K562 (cell line): ENCODE measurements around the gene TRMT112. TPM values are rescaled to one million over a fixed set of nuclear protein-coding genes. Genes with fewer than 3 reads are reported as not detected.

ENCODE experiments used
- BRD4 ChIP-seq: fragments of 200-600 bp; sonication (generic); IDR thresholded peaks from 2 replicates; pipeline ENCODE4 v1.6.1; 2017; ENCODE audit warnings: inconsistent platforms
- ELF4 ChIP-seq: fragments of 450-650 bp; formaldehyde crosslinking; IDR thresholded peaks from 2 replicates; pipeline ENCODE4 v1.4.0; 2022; ENCODE audit warnings: missing genetic modification characterization
- FOSL1 ChIP-seq: fragments of 200-800 bp; sonication (Bioruptor generic); conservative IDR thresholded peaks from 2 replicates; pipeline ENCODE4 v1.6.1; 2016; ENCODE audit warnings: missing genetic modification characterization, missing compliant biosample characterization
- GABPB1 ChIP-seq: sonication (generic); formaldehyde crosslinking; IDR thresholded peaks from 2 replicates; pipeline ENCODE4 v1.8.0; 2022; ENCODE audit warnings: mild to moderate bottlenecking, missing genetic modification reagents
- HMGXB4 ChIP-seq: sonication (generic); formaldehyde crosslinking; IDR thresholded peaks from 2 replicates; pipeline ENCODE4 v1.8.1; 2023; ENCODE audit warnings: mild to moderate bottlenecking, missing genetic modification reagents
- NCOR1 ChIP-seq: fragments of 450-650 bp; IDR thresholded peaks from 2 replicates; pipeline ENCODE4 v1.6.1; 2016; ENCODE audit warnings: mild to moderate bottlenecking, moderate library complexity
- NFRKB ChIP-seq: fragments of 450-650 bp; IDR thresholded peaks from 2 replicates; pipeline ENCODE4 v1.6.1; 2016; ENCODE audit warnings: low read depth
- NKRF ChIP-seq: fragments of 450-650 bp; IDR thresholded peaks from 2 replicates; pipeline ENCODE4 v1.6.1; 2016; ENCODE audit warnings: borderline replicate concordance
- PTBP1 ChIP-seq: fragments of 200-400 bp; formaldehyde crosslinking; IDR thresholded peaks from 2 replicates; pipeline ENCODE4 v1.6.1; 2017; ENCODE audit warnings: low read depth, low read length
- RCOR1 ChIP-seq, 2 experiments: IDR thresholded peaks; 2 replicates each; pipeline ENCODE4 v1.6.1; 2012; ENCODE audit warnings: low read depth in 2 of 2, low read length in 2 of 2, borderline replicate concordance in 1 of 2, improper control_type of control experiment in 1 of 2
- SMARCA5 ChIP-seq: fragments of 450-650 bp; IDR thresholded peaks from 2 replicates; pipeline ENCODE4 v1.6.1; 2016
- TAF1 ChIP-seq: IDR thresholded peaks from 2 replicates; pipeline ENCODE4 v1.6.1; 2011; ENCODE audit warnings: mild to moderate bottlenecking, low read length, moderate library complexity; ENCODE audit not compliant: insufficient read depth, control insufficient read depth, severe bottlenecking; ENCODE audit errors: extremely low read depth
- TCF3 ChIP-seq: sonication (generic); formaldehyde crosslinking; IDR thresholded peaks from 2 replicates; pipeline ENCODE4 v1.4.0; 2020; ENCODE audit warnings: mild to moderate bottlenecking, missing genetic modification reagents
- THAP7 ChIP-seq: fragments of 250-450 bp; sonication (Bioruptor Pico); IDR thresholded peaks from 2 replicates; pipeline ENCODE4 v1.5.0; 2021
- ZNF143 ChIP-seq: sonication (generic); formaldehyde crosslinking; IDR thresholded peaks from 2 replicates; pipeline ENCODE4 v1.9.0; 2022; ENCODE audit warnings: mild to moderate bottlenecking, missing genetic modification reagents
- ZNF232 ChIP-seq: sonication (generic); formaldehyde crosslinking; IDR thresholded peaks from 2 replicates; pipeline ENCODE4 v1.8.0; 2022; ENCODE audit warnings: mild to moderate bottlenecking, missing genetic modification reagents
- ZNF592 ChIP-seq: fragments of 450-650 bp; IDR thresholded peaks from 2 replicates; pipeline ENCODE4 v1.6.1; 2017; ENCODE audit warnings: antibody characterized with exemption, mild to moderate bottlenecking
- ZNF740 ChIP-seq, 3 experiments: fragments of 200-800 bp in 1 of 3; sonication (Bioruptor generic) in 1 of 3; sonication (generic) in 1 of 3; formaldehyde crosslinking in 1 of 3; IDR thresholded peaks; 2 replicates each; pipeline versions ENCODE4 v1.6.1 to v1.8.0; 2016 to 2022; ENCODE audit warnings: mild to moderate bottlenecking in 2 of 3, missing compliant biosample characterization in 2 of 3, missing genetic modification characterization in 2 of 3, missing genetic modification reagents in 1 of 3
- polyA plus RNA-seq, 8 experiments: library from polyadenylated mRNA; depleted of rRNA in 4 of 8; stranded (reverse) in 5 of 8; unstranded in 3 of 8; fragments of >200 nt; fragmentation: Nextera tagmentation in 2 of 8; fragmentation: Illumina TruSeq in 1 of 8; extraction: Ambion mirVana in 2 of 8; extraction: Trizol in 1 of 8; gene quantifications; 2 replicates each; pipeline versions ENCODE4 v1.2.1 to v1.2.3, GENCODE V29; 2011 to 2014; ENCODE audit warnings: inconsistent platforms in 1 of 8, missing spikeins in 1 of 8
- total RNA-seq, 7 experiments: library from RNA; depleted of rRNA in 6 of 7; stranded (reverse); fragments of >200 nt in 6 of 7; fragmentation: Illumina TruSeq in 2 of 7; extraction: Trizol in 2 of 7; gene quantifications; 2 replicates each; pipeline versions ENCODE4 v1.2.1 to v1.2.3, GENCODE V29; 2011 to 2021; ENCODE audit warnings: low replicate concordance in 1 of 7

The TRMT112 gene
- total and polyA plus RNA-seq, 9 of the 15 experiments (the other 6 are each of a cell fraction or from before 2014, with no cell fraction given) = 162 to 444 (median 300) TPM

- TF ChIP-seq THAP7 (CRISPR knock-in tag) = no peak
- peak; percentile 35 for TF ChIP-seq TAF1
- TF ChIP-seq NKRF = peak; percentile 44; the same call in 1 of the 2 replicates
- peak; percentile 51; the same call in 1 of the 2 replicates for TF ChIP-seq GABPB1 (CRISPR knock-in tag)
- peak in 1 of 2 experiments; percentile 60; a peak in 2 of 4 replicates for TF ChIP-seq RCOR1 (IDR thresholded peaks at IDR 0.05; ENCODE audit: borderline replicate concordance in 1 of 2, low read depth in 2 of 2, low read length in 2 of 2)
- TF ChIP-seq SMARCA5 = peak; percentile 92
- TF ChIP-seq ZNF740 (CRISPR knock-in tag; IDR thresholded peaks at IDR 0.05) = peak; percentile 31; the same call in 1 of the 2 replicates
- TF ChIP-seq ZNF740 (tag; IDR thresholded peaks at IDR 0.05) = peak in 1 of 2 experiments; percentile 68; a peak in 1 of 4 replicates
- TF ChIP-seq ZNF143 (CRISPR knock-in tag) = no peak
- TF ChIP-seq ZNF232 (CRISPR knock-in tag) = peak; percentile 16; the same call in 1 of the 2 replicates
- TF ChIP-seq HMGXB4 (CRISPR knock-in tag) = no peak
- no peak for TF ChIP-seq NCOR1
- TF ChIP-seq ELF4 (CRISPR knock-in tag) = no peak
- TF ChIP-seq NFRKB = peak; percentile 27; the same call in 1 of the 2 replicates
- peak; percentile 30; the same call in 1 of the 2 replicates for TF ChIP-seq BRD4
- TF ChIP-seq ZNF592 = 0 out of 2 replicates have a peak, but pooled peaks have one; percentile 70
- no peak for TF ChIP-seq TCF3 (CRISPR knock-in tag)
- peak; percentile 89 for TF ChIP-seq PTBP1
- peak; percentile 47 for TF ChIP-seq FOSL1 (tag)
Observed at GRCh38 chr11:64268893-64269539, 48.3 kb downstream of the TRMT112 start (continued).
